ENCODE data around the gene RNASE11. TPM values are rescaled to one million over a fixed set of nuclear protein-coding genes. Genes with fewer than 3 reads are reported as not detected.
"Not testable (repeated sequence)": the region's sequence is repeated elsewhere in the genome, so short reads cannot be mapped to it uniquely, and the experiment has no call there.

RNASE11 gene
- total and polyA plus RNA-seq, 10 of the 15 experiments (the other 5 are each of a cell fraction or from before 2014, with no cell fraction given): not detected

GRCh38 chr14:20568393-20568792, 19.4 kb downstream of the RNASE11 start:
- POLR2A ChIA-PET: no interaction called here
- Histone ChIP-seq H3K27ac (ENCODE audit: control insufficient read depth, insufficient read depth) (no peak overlapping the region), H3K4me1 (ENCODE audit: control insufficient read depth, insufficient read depth, low read length) (no peaks in the 10 kb centered on the region), H3K4me3 (no peak overlapping the region), H3K27me3 (replicated peaks in 1 of 2; ENCODE audit: control insufficient read depth in 2 of 2, insufficient read depth in 2 of 2, low read length in 1 of 2) (no peaks in the 10 kb centered on the region), H4K20me1 (ENCODE audit: control insufficient read depth, insufficient read depth) (no peaks in the 10 kb centered on the region), H2AFZ (ENCODE audit: control insufficient read depth, low read depth, low read length) (no peak overlapping the region), H3K9me3 (replicated peaks; ENCODE audit: control insufficient read depth, insufficient read depth, low read length) (no peaks in the 10 kb centered on the region; the same call in 1 of the 3 replicates), H3K9ac (ENCODE audit: control insufficient read depth, insufficient read depth, low read length) (no peak overlapping the region), H3K36me3 (ENCODE audit: control insufficient read depth in 2 of 2, insufficient read depth in 2 of 2, low read length in 1 of 2) (no peaks in the 10 kb centered on the region), H3K79me2 (ENCODE audit: control insufficient read depth, insufficient read depth, low read length) (no peaks in the 10 kb centered on the region), H3K4me2 (ENCODE audit: control insufficient read depth, insufficient read depth) (no peak overlapping the region)
- intact Hi-C loops (cut with micrococcal nuclease; ENCODE audit: unreplicated experiment): no loop called here
- 0% methylated on average over 3 of the region's 3 CpGs for WGBS (ENCODE audit: insufficient coverage, insufficient replicate concordance, low lambda C conversion rate, missing lambda C conversion rate)
- no peak for FAIRE-seq
- SMC1A ChIA-PET (ENCODE audit: uncharacterized antibody, unreplicated experiment): no interaction called here
- no peak for TF ChIP-seq LARP7 (IDR thresholded peaks at IDR 0.05)
- TF ChIP-seq SIN3A (IDR thresholded peaks at IDR 0.05; ENCODE audit: low read depth, low read length): no peak
- TF ChIP-seq NBN (IDR thresholded peaks at IDR 0.05): no peak
- no peak for TF ChIP-seq ZNF622 (IDR thresholded peaks at IDR 0.05)
- TF ChIP-seq ETV6 (conservative IDR thresholded peaks at IDR 0.05 in 1 of 2, IDR thresholded peaks at IDR 0.05 in 1 of 2; ENCODE audit: borderline replicate concordance in 1 of 2, low read depth in 1 of 2): no peak
- no peak for TF ChIP-seq CTCF (IDR thresholded peaks at IDR 0.05 in 2 of 3, conservative IDR thresholded peaks at IDR 0.05 in 1 of 3; ENCODE audit: control insufficient read depth in 2 of 3, extremely low read depth in 1 of 3, insufficient read depth in 1 of 3, low read depth in 3 of 3, low read length in 3 of 3)
- BruUV-seq (replicated peaks): no TSS peak
- CTCF ChIA-PET: interaction anchor here (1.2 kb wide), 1 partner anchor 35 kb away, joined by 3 read pairs; no protein-coding TSS in a partner anchor
- no peak for DNase-seq (ENCODE audit: low read depth, low spot score)
- RAD21 ChIA-PET (ENCODE audit: unreplicated experiment): no interaction called here
- ATAC-seq: no peak
- in situ Hi-C loops (cut with MboI): no loop called here

DNA sequence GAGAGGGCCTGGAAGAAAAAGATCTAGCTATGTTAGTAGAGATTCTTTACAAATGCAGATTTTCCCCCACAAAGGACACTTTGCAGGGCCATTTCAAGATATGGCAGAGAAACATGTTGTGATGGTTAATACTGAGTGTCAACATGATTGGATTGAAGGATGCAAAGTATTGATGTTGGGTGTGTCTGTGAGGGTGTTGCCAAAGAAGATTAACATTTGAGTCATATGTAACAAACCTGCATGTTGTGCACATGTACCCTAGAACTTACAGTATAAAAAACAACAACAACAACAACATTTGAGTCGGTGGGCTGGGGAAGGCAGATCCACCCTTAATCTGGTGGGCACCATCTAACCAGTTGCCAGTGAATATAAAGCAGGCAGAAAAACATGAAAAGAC, 20.6 kb downstream of the RNASE11 start:
- DNase-seq (ENCODE audit: low read depth, low spot score); CTCF ChIA-PET; H3K9me3 ChIP-seq (replicated peaks; ENCODE audit: control insufficient read depth, insufficient read depth, low read length); H2AFZ ChIP-seq (ENCODE audit: control insufficient read depth, low read depth, low read length); H3K36me3 ChIP-seq (ENCODE audit: control insufficient read depth in 2 of 2, insufficient read depth in 2 of 2, low read length in 1 of 2); SMC1A ChIA-PET (ENCODE audit: uncharacterized antibody, unreplicated experiment); FAIRE-seq; RAD21 ChIA-PET (ENCODE audit: unreplicated experiment); H3K79me2 ChIP-seq (ENCODE audit: control insufficient read depth, insufficient read depth, low read length); H3K27me3 ChIP-seq (replicated peaks in 1 of 2; ENCODE audit: control insufficient read depth in 2 of 2, insufficient read depth in 2 of 2, low read length in 1 of 2); POLR2A ChIA-PET; H3K4me1 ChIP-seq (ENCODE audit: control insufficient read depth, insufficient read depth, low read length); H3K4me2 ChIP-seq (ENCODE audit: control insufficient read depth, insufficient read depth); in situ Hi-C loops (cut with MboI); ATAC-seq; H3K27ac ChIP-seq (ENCODE audit: control insufficient read depth, insufficient read depth); BruUV-seq (replicated peaks); H3K9ac ChIP-seq (ENCODE audit: control insufficient read depth, insufficient read depth, low read length); H4K20me1 ChIP-seq (ENCODE audit: control insufficient read depth, insufficient read depth); intact Hi-C loops (cut with micrococcal nuclease; ENCODE audit: unreplicated experiment); H3K4me3 ChIP-seq: not testable (repeated sequence)
- WGBS (ENCODE audit: insufficient coverage, insufficient replicate concordance, low lambda C conversion rate, missing lambda C conversion rate): 0% methylated on average over 1 of the region's 1 CpG
